SK-N-SH treated with all-trans-retinoic acid at 6 μM for 48 hours (cell line): ENCODE results near the gene CLCNKA.

Experiments
- CSDC2 ChIP-seq: fragments of 250-450 bp; sonication (Bioruptor Pico); IDR thresholded peaks from 2 replicates; pipeline ENCODE4 v1.5.0; 2020; ENCODE audit warnings: mild to moderate bottlenecking, moderate library complexity
- CSRNP3 ChIP-seq: fragments of 250-450 bp; sonication (Bioruptor Pico); IDR thresholded peaks from 2 replicates; pipeline ENCODE4 v1.5.1; 2021; ENCODE audit warnings: mild to moderate bottlenecking, moderate library complexity
- GLIS3 ChIP-seq: fragments of 250-450 bp; sonication (Bioruptor Pico); IDR thresholded peaks from 2 replicates; pipeline ENCODE4 v1.5.0; 2020; ENCODE audit warnings: mild to moderate bottlenecking, moderate library complexity
- PATZ1 ChIP-seq: fragments of 250-450 bp; sonication (Bioruptor Pico); IDR thresholded peaks from 2 replicates; pipeline ENCODE4 v1.8.0; 2020; ENCODE audit warnings: mild to moderate bottlenecking, moderate library complexity, borderline replicate concordance
- RARB ChIP-seq: fragments of 250-450 bp; sonication (Bioruptor Pico); IDR thresholded peaks from 2 replicates; pipeline ENCODE4 v1.8.0; 2021; ENCODE audit warnings: mild to moderate bottlenecking, moderate library complexity
- SNAI2 ChIP-seq: fragments of 250-450 bp; sonication (Bioruptor Pico); IDR thresholded peaks from 2 replicates; pipeline ENCODE4 v1.5.0; 2020; ENCODE audit warnings: mild to moderate bottlenecking, moderate library complexity
- TOX ChIP-seq: fragments of 250-450 bp; sonication (Bioruptor Pico); IDR thresholded peaks from 2 replicates; pipeline ENCODE4 v1.8.0; 2021; ENCODE audit warnings: mild to moderate bottlenecking, moderate library complexity, borderline replicate concordance
- TSHZ2 ChIP-seq: fragments of 250-450 bp; sonication (Bioruptor Pico); IDR thresholded peaks from 2 replicates; pipeline ENCODE4 v1.5.0; 2020; ENCODE audit warnings: mild to moderate bottlenecking, moderate library complexity
- ZFP3 ChIP-seq: fragments of 250-450 bp; sonication (Bioruptor Pico); IDR thresholded peaks from 2 replicates; pipeline ENCODE4 v1.5.0; 2020; ENCODE audit warnings: mild to moderate bottlenecking, moderate library complexity
- ZFP30 ChIP-seq: fragments of 450-650 bp; formaldehyde crosslinking; IDR thresholded peaks from 2 replicates; pipeline ENCODE4 v1.5.0; 2022; ENCODE audit warnings: mild to moderate bottlenecking, moderate library complexity
- ZNF70 ChIP-seq: fragments of 450-650 bp; formaldehyde crosslinking; IDR thresholded peaks from 2 replicates; pipeline ENCODE4 v1.5.0; 2020; ENCODE audit warnings: mild to moderate bottlenecking, moderate library complexity

- TF ChIP-seq TOX = no peak
- TF ChIP-seq CSRNP3 (CRISPR knock-in tag) = no peak
- TF ChIP-seq ZFP30 (CRISPR knock-in tag) = no peak
- no peak for TF ChIP-seq PATZ1 (CRISPR knock-in tag)
- TF ChIP-seq ZFP3 (CRISPR knock-in tag) = no peak
- TF ChIP-seq GLIS3 (CRISPR knock-in tag) = no peak
- no peak for TF ChIP-seq SNAI2 (CRISPR knock-in tag)
- TF ChIP-seq RARB (CRISPR knock-in tag) = no peak
- no peak for TF ChIP-seq CSDC2 (CRISPR knock-in tag)
- TF ChIP-seq ZNF70 (CRISPR knock-in tag) = no peak
- no peak for TF ChIP-seq TSHZ2 (CRISPR knock-in tag)
Observed at GRCh38 chr1:16077406-16078245, 55.8 kb downstream of the CLCNKA start.
